ENCODE measurements around the gene SNX32. TPM values are rescaled to one million over a fixed set of nuclear protein-coding genes. Genes with fewer than 3 reads are reported as not detected.

Gene SNX32
- total and polyA plus RNA-seq, 4 experiments from 2014 or later, result 0.42 to 0.93 (median 0.66) TPM

DNA sequence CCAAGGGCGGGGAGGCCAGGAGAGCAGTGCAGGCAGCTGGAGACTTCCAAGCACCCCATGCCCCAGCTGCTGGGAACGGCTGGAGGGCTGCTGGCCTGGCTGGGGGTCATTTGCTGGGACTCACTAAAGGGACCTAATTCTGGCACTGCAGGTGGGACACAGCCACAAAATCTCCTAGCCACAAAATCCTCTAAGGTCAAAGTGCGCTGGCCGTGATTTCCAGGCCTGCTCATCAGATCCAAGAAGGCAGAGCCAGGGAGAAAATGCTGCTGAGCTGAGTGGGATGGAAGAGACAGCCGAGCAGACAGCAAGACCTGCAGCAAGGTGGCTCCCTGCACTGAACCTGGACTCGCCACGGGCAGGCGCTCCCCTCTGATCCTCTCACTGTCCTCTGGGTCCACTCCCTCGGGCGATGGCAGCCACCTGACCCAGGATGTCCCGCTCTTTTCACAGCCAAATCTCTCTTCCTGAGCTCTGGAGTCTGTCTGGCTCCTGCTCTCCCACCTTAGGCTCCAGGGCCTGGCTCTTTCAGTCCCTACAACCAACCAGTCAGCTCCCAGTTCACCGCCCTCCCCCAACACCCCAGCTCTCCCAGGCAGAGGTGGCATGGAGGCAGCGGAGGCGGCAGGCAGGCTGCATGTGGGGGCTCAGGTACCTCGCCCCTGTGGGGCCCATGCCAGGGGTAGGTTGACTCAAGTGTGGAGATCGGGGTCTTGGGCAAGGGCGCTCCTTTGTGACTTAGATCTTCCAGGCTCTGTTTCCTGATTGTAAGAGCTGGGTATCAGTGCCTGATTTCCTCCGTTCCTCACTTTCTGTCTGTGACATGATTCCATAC lies 32.4 kb upstream of the SNX32 start:
- ChIA-PET CTCF (ENCODE audit: partially characterized antibody) (no interaction called here), POLR2A (ENCODE audit: partially characterized antibody) (no interaction called here)
- Histone ChIP-seq H3K27me3 (ENCODE audit: insufficient read depth, low read length) (peaks cover 12% of the 10 kb centered on the region), H3K4me1 (ENCODE audit: insufficient read depth, low read length) (no peaks in the 10 kb centered on the region), H3K9me3 (ENCODE audit: control insufficient read depth in 1 of 2, low read length in 2 of 2) (no peaks in the 10 kb centered on the region), H3K27ac (ENCODE audit: low read depth, low read length) (no peak overlapping the region), H3K36me3 (ENCODE audit: insufficient read depth, low read length) (no peaks in the 10 kb centered on the region), H3K4me3 (ENCODE audit: low read length in 2 of 2) (no peak overlapping the region)
- Mint-ChIP-seq H3K27me3 (peaks cover 11 to 22% of the 10 kb centered on the region in 2 donors), H3K36me3 (no peaks in the 10 kb centered on the region), H3K4me3 (no peak overlapping the region), H3K9me3 (peaks cover 0 to 1% (median 0%) of the 10 kb centered on the region in 8 donors), H3K27ac (no peak overlapping the region), H3K4me1 (no peaks in the 10 kb centered on the region)
- no peak for DNase-seq
- intact Hi-C loops (cut with micrococcal nuclease), result no loop called here

GRCh38 chr11:65802841-65803240 lies 30.9 kb upstream of the SNX32 start:
- Mint-ChIP-seq H3K4me1 (no peaks in the 10 kb centered on the region), H3K36me3 (no peaks in the 10 kb centered on the region), H3K27ac (no peak overlapping the region), H3K27me3 (peaks cover 11 to 26% of the 10 kb centered on the region in 2 donors), H3K4me3 (no peak overlapping the region), H3K9me3 (peaks cover 0 to 1% (median 0%) of the 10 kb centered on the region in 8 donors)
- H3K27ac ChIP-seq (ENCODE audit: low read depth, low read length), result no peak overlapping the region
- CTCF ChIA-PET (ENCODE audit: partially characterized antibody), result interaction anchor here (0.7 kb wide), 2 partner anchors 99 to 177 kb away, joined by 3 read pairs; no protein-coding TSS in a partner anchor
- POLR2A ChIA-PET (ENCODE audit: partially characterized antibody), result no interaction called here
- H3K4me3 ChIP-seq (ENCODE audit: low read length in 2 of 2), result no peak overlapping the region
- no peak for DNase-seq
- H3K9me3 ChIP-seq (ENCODE audit: control insufficient read depth in 1 of 2, low read length in 2 of 2), result no peaks in the 10 kb centered on the region
- intact Hi-C loops (cut with micrococcal nuclease), result no loop called here
- H3K27me3 ChIP-seq (ENCODE audit: insufficient read depth, low read length), result peaks cover 12% of the 10 kb centered on the region
- no peaks in the 10 kb centered on the region for H3K4me1 ChIP-seq (ENCODE audit: insufficient read depth, low read length)
- no peaks in the 10 kb centered on the region for H3K36me3 ChIP-seq (ENCODE audit: insufficient read depth, low read length)

- no peak overlapping the region for H3K27ac Mint-ChIP-seq
- Histone ChIP-seq H3K9me3 (ENCODE audit: control insufficient read depth in 1 of 2, low read length in 2 of 2) (no peaks in the 10 kb centered on the region), H3K27ac (ENCODE audit: low read depth, low read length) (no peak overlapping the region), H3K4me1 (ENCODE audit: insufficient read depth, low read length) (no peaks in the 10 kb centered on the region), H3K36me3 (ENCODE audit: insufficient read depth, low read length) (no peaks in the 10 kb centered on the region), H3K4me3 (ENCODE audit: low read length in 2 of 2) (no peak overlapping the region), H3K27me3 (ENCODE audit: insufficient read depth, low read length) (peaks cover 12% of the 10 kb centered on the region)
- intact Hi-C loops (cut with micrococcal nuclease), result no loop called here
- peaks cover 0 to under 1% (median 0%) of the 10 kb centered on the region in 8 donors for H3K9me3 Mint-ChIP-seq
- no peaks in the 10 kb centered on the region for H3K36me3 Mint-ChIP-seq
- DNase-seq, result no peak
- no peaks in the 10 kb centered on the region for H3K4me1 Mint-ChIP-seq
- ChIA-PET POLR2A (ENCODE audit: partially characterized antibody) (no interaction called here), CTCF (ENCODE audit: partially characterized antibody) (interaction anchor here (0.7 kb wide), 1 partner anchor 178 kb away, joined by 3 read pairs; no protein-coding TSS in a partner anchor)
- H3K4me3 Mint-ChIP-seq, result no peak overlapping the region
- H3K27me3 Mint-ChIP-seq, result peaks cover 12 to 21% of the 10 kb centered on the region in 2 donors
These were observed 29.8 kb upstream of the SNX32 start for GRCh38 chr11:65803797-65804492.

- H3K27ac Mint-ChIP-seq, result no peak overlapping the region
- DNase-seq, result no peak
- ChIA-PET CTCF (ENCODE audit: partially characterized antibody) (interaction anchor here (0.8 to 3.0 kb wide), 5 partner anchors 11 to 215 kb away, joined by 3 to 12 read pairs (median 3); partner anchors contain the start of gene AP5B1), POLR2A (ENCODE audit: partially characterized antibody) (no interaction called here)
- no peak overlapping the region for H3K4me3 Mint-ChIP-seq
- no peaks in the 10 kb centered on the region for H3K36me3 Mint-ChIP-seq
- H3K9me3 Mint-ChIP-seq, result no peaks in the 10 kb centered on the region
- Histone ChIP-seq H3K4me1 (ENCODE audit: insufficient read depth, low read length) (no peaks in the 10 kb centered on the region), H3K9me3 (ENCODE audit: control insufficient read depth in 1 of 2, low read length in 2 of 2) (no peaks in the 10 kb centered on the region), H3K27ac (ENCODE audit: low read depth, low read length) (no peak overlapping the region), H3K27me3 (ENCODE audit: insufficient read depth, low read length) (peaks cover 12% of the 10 kb centered on the region), H3K36me3 (ENCODE audit: insufficient read depth, low read length) (no peaks in the 10 kb centered on the region), H3K4me3 (ENCODE audit: low read length in 2 of 2) (no peak overlapping the region)
- peaks cover 0 to 1% (median 0%) of the 10 kb centered on the region in 4 donors for H3K4me1 Mint-ChIP-seq
- H3K27me3 Mint-ChIP-seq, result peaks cover 13 to 14% of the 10 kb centered on the region in 2 donors
- intact Hi-C loops (cut with micrococcal nuclease), result no loop called here
These were observed 26.8 kb upstream of the SNX32 start for GRCh38 chr11:65806979-65807378.

GRCh38 chr11:65808744-65809341 lies 24.9 kb upstream of the SNX32 start:
- no peaks in the 10 kb centered on the region for H3K4me1 ChIP-seq (ENCODE audit: insufficient read depth, low read length)
- Mint-ChIP-seq H3K36me3 (no peaks in the 10 kb centered on the region), H3K27me3 (peaks cover 4 to 7% of the 10 kb centered on the region in 2 donors), H3K9me3 (peaks cover 0 to 2% (median 0%) of the 10 kb centered on the region in 8 donors), H3K4me3 (no peak overlapping the region), H3K4me1 (peaks cover 0 to 1% (median 0%) of the 10 kb centered on the region in 4 donors), H3K27ac (peak overlapping the region in 2 of 7 donors; percentile 36 to 74)
- POLR2A ChIA-PET (ENCODE audit: partially characterized antibody), result no interaction called here
- H3K9me3 ChIP-seq (ENCODE audit: control insufficient read depth in 1 of 2, low read length in 2 of 2), result no peaks in the 10 kb centered on the region
- H3K36me3 ChIP-seq (ENCODE audit: insufficient read depth, low read length), result no peaks in the 10 kb centered on the region
- DNase-seq, result no peak
- CTCF ChIA-PET (ENCODE audit: partially characterized antibody), result interaction anchor here (1.5 to 3.0 kb wide), 3 partner anchors 9 to 77 kb away, joined by 4 to 12 read pairs (median 7); partner anchors contain the start of gene AP5B1
- H3K27ac ChIP-seq (ENCODE audit: low read depth, low read length), result no peak overlapping the region
- intact Hi-C loops (cut with micrococcal nuclease), result no loop called here
- H3K27me3 ChIP-seq (ENCODE audit: insufficient read depth, low read length), result peaks cover 4% of the 10 kb centered on the region
- no peak overlapping the region for H3K4me3 ChIP-seq (ENCODE audit: low read length in 2 of 2)

GRCh38 chr11:65809496-65809895 lies 24.3 kb upstream of the SNX32 start:
- H3K4me1 Mint-ChIP-seq, result peaks cover 0 to 1% (median 0%) of the 10 kb centered on the region in 4 donors
- no peak overlapping the region for H3K27ac ChIP-seq (ENCODE audit: low read depth, low read length)
- H3K27me3 Mint-ChIP-seq, result peaks cover 4 to 7% of the 10 kb centered on the region in 2 donors
- DNase-seq, result no peak
- no peaks in the 10 kb centered on the region for H3K4me1 ChIP-seq (ENCODE audit: insufficient read depth, low read length)
- no peaks in the 10 kb centered on the region for H3K36me3 Mint-ChIP-seq
- no peak overlapping the region for H3K4me3 ChIP-seq (ENCODE audit: low read length in 2 of 2)
- H3K4me3 Mint-ChIP-seq, result no peak overlapping the region
- CTCF ChIA-PET (ENCODE audit: partially characterized antibody), result interaction anchor here (1.1 to 3.0 kb wide), 3 partner anchors 8 to 78 kb away, joined by 4 to 12 read pairs (median 4); partner anchors contain the start of gene FIBP
- H3K27ac Mint-ChIP-seq, result no peak overlapping the region
- no peaks in the 10 kb centered on the region for H3K36me3 ChIP-seq (ENCODE audit: insufficient read depth, low read length)
- peaks cover 0 to 2% (median 0%) of the 10 kb centered on the region in 8 donors for H3K9me3 Mint-ChIP-seq
- no peaks in the 10 kb centered on the region for H3K27me3 ChIP-seq (ENCODE audit: insufficient read depth, low read length)
- POLR2A ChIA-PET (ENCODE audit: partially characterized antibody), result no interaction called here
- H3K9me3 ChIP-seq (ENCODE audit: control insufficient read depth in 1 of 2, low read length in 2 of 2), result no peaks in the 10 kb centered on the region
- intact Hi-C loops (cut with micrococcal nuclease), result no loop called here
